ENCODE measurements around the gene ZNF524.
A peak's percentile ranks its signal among the peaks of the same experiment; 100 is the strongest.
"Not testable (repeated sequence)": the region's sequence is repeated elsewhere in the genome, so short reads cannot be mapped to it uniquely, and the experiment has no call there.

ZNF524 gene

DNA sequence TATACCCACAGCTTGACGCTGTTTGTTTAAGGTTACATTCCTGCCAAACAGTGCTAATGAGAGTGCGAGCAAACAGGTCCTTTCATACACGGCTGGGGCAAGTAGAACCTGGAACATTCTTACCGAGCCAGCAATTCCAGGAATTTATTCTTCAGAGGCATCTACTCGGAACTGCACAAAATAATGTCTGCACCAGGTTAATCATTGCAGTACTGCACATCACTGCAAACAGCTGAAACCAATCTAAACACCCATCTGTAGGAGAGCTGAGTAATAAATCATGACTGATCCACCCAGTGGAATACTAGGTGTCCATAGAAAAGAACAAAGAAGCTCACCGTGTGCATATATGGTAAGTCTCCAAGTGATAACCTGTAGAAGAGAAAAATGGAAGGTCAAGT, 18.3 kb upstream of the ZNF524 start:
- DNase-seq, result no peak

DNA sequence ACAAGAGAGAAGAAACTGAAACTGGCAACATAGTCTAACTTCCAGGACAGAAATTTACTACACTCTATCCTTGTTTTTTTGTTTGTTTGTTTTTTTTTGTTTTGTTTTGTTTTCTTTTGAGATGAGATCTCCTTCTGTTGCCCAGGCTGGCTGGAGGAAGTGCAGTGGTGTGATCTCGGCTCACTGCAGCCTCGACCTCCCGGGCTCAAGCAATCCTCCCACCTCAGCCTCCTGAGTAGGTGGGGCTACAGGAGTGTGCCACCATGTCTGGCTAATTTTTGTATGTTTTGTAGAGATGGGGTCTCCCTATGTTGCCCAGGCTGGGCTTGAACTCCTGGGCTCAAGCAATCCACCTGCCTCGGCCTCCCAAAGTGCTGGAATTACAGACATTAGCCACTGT, 17.8 kb upstream of the ZNF524 start:
- DNase-seq, result not testable (repeated sequence)

DNA sequence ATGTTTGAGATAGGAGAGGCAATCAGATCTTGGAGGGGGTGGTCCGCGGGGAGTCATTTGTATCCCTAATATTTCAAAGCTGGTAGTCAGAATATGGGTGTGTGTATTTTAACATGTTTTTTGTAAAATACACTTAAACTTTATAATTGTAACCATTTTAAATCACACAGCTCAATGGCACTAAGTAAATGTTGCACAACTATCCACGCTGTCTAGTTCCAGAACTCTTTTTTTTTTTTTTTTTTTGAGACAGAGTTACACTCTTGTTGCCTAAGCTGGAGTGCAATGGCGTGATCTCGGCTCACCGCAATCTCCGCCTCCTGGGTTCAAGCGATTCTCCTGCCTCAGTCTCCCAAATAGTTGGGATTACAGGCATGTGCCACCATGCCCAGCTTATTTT, 16.2 kb upstream of the ZNF524 start:
- DNase-seq, result not testable (repeated sequence)

DNA sequence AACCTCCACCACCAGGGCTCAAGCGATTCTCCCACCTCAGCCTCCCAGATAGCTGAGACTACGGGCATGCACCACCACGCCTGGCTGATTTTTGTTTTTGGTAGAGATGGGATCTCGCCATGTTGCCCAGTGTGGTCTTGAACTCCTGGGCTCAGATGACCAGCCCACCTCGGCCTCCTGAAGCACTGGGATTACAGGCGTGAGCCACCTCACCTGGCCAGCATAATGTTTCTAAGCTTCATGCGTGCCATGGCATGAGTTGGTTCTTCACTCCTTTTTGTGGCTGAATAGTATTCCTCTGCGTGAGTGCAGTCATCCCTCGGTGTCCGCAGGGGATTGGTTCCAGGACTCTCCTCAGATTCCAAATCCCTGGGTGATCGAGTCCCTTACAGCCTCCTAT, 15.2 kb upstream of the ZNF524 start:
- DNase-seq, result no peak

DNA sequence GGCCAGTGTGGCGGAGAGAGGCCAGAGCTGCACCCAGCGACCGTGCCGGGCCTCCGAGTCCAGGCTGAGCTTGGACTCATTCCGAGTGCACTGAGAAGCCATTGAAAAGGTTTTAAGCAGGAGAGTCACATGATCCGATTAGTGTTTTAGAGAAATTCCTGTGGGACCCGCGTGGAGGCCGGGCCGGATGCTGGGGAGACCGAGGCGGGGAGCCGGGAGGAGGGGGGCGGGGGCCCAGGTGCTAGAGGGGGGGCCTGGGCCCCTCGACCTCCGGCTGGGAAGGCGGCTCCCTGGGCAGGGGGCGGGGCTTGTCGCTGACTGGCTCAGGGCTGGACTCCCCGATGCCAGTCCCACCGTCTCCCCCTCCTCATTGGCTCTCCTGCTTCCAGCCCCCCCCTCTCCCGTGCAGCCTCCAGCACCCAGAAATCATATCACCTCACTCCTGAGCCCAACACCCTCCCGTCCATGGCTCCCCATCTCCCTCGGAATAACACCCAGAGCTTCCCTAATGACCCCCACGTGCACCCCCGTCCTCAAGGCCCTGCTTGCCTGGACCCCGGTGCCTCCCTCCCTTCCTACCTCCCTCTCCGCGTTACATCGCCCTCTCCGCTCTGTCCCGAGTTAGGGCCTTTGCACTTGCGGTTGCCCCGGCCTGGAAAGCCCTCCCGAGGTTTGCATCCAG, 14.3 kb upstream of the ZNF524 start:
- DNase-seq, result peak; percentile 41

DNA sequence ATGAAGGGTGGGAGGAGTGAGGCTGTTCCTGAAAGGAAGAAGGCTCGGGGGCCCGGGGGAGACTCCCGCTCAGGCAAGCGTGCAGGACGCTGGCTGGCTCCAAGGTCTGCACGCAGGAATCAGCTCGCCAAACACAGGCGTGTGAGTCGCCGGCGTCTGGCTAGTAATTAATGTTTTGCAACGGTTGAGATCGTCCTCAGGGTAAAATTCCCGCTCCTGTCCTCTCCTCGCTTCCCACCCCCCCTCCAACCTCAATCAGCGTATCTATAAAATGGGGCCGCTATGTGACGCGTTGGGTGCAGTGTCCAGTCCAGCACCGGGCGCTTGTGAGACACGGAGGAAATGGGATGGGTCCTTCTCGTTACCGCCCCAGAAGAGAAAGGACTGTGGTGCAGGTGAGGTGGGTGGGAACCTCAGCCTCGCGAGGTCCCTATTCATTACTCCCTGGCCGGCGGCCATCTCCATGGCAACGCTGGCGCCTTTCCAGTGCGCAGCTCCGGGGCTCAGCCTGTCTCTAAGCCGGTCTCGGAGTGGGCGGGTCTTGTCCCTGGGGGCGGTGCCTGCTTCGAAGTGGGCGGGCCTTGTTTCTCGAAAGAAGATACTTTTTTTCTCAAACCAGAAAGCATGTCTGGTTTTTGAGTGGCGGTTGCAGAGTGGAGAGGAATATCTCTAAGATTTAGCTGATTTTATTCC, 13.0 kb upstream of the ZNF524 start:
- DNase-seq, result peak; percentile 93

DNA sequence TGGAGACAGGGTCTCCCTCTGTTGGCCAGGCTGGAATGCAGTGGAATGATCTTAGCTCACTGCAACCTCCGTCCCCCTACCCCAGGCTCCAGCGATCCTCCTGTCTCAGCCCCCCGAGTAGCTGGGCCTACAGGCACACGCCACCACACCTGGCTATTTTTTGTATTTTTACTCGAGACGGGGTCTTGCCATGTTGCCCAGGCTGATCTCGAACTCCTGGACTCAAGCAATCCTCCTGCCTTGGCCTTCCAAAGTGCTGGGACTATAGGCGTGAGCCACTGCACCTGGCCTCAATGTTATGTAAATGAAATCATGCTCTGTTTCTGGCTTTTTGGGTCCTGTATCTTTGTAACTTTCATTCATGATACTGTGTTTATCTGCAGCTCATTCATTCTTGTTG, 11.3 kb upstream of the ZNF524 start:
- no peak for DNase-seq

DNA sequence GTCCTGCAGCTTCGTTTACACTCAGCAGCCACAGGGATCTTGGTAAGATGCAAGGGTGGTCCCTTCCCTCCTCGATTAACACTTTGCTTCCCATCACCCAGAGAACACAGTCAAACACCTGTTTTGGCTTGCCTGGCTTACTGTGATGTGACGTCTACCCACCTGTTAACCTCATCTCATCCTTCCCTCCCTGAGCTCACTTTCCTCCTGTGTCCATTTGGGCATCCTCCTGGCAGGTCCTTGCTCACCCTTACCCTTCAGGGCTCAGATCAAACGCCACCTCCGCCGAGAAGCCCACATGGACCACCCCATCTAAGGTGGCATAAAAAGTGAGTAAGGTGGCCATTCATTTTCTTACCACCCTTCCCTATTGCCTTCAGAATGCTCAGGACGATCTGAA, 10.0 kb upstream of the ZNF524 start:
- no peak for DNase-seq

DNA sequence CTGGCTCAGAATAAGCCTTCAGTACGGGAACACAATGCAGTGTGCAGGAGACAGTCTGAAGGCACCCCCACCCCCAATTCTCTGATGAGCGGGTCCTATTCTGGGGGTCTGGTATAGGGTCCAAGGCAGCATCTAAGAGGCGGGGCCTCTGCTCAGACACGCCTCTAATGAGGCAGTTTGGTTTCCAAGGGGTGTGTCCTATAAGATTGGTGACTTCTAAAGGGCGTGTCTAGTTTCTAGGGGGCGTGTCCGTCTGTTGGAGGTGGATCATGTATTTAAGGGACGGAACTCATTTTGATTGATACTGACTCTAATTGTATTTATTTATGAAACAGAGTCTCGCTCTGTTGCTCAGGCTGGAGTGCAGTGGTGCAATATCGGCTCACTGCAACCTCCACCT, 9.5 kb upstream of the ZNF524 start:
- no peak for DNase-seq

DNA sequence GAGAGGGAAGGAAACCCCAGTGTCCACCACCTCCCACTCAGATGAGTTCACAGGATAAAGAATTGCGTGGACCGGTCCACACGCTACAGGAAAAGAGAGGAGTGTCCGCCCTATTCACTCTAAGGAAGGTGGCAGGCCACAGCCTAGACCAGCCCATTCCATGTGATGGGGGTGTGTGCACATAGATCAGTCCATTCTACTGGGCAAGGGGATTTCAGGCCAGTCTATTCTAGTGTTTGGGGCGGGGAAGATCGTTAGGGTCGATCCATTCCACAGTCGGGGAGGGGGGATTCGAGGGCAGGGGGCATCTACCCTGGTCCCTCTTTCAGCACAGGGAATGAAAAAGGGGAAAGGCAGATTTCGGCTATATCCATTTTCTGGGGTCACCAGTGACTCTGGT, 8.5 kb upstream of the ZNF524 start:
- DNase-seq, result no peak

DNA sequence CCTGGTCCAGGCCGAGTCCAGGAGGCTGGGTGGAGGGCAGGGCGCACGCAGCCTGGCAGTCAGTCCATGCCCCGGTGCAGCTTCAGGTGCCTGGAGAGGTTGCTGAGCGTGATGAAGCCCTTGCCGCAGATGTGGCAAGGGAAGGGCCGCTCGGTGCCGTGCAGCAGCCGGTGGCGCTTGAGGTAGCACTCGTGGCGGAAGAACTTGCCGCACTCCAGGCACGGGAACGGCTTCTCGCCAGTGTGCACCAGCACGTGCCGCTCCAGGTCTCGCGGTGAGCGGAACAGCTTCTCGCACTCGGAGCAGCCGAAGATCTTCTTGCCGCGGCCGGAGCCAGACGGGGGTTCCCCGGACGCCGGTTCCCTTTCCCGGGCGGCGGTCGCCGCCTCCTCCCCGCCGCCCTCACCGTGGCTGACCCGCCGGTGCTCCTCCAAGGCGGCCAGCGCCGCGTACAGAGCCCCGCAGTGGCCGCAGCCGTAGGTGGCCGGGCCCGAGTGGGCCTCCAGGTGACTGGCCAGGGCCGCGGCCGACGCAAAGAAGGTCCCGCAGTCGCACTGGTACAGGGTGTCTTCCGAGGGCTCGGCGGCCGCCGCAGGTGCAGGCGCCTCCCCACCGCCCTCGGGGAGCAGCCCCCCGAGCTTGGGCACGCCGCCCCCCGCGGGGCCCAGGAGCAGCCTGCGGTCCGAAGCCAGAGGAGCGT, 7.5 kb upstream of the ZNF524 start:
- DNase-seq, result no peak

DNA sequence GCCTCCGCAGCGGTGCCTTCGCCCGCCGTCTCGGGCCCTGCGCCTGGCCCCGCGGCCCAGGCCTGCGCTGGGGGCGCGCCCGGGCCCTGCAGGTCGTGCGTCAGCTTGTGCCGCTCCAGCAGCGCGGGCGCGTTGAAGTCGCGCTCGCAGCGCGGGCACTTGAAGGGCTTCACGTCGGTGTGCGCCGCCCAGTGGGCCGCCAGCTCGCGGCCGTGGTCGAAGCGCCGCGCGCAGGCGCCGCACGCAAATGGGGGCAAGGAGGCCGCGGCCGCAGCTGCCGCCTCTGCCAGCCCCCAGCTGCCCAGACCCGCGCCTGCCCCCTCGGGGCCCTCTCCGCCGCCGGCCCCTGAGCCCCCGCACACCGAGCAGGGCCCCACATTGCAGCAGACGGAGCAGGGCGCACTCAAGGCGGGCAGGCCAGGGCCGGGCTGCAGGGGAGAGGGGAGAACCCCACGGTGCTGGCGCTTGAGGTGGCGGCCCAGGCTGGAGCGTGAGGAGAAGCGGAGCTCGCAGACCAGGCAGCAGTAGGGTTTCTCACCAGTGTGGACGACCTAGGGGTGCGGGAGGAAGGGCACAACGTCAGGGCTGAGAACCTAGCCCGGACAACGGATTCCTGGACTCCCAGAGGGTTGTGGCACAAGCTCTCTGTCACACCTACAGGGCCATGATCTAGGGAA, 6.9 kb upstream of the ZNF524 start:
- DNase-seq, result no peak

DNA sequence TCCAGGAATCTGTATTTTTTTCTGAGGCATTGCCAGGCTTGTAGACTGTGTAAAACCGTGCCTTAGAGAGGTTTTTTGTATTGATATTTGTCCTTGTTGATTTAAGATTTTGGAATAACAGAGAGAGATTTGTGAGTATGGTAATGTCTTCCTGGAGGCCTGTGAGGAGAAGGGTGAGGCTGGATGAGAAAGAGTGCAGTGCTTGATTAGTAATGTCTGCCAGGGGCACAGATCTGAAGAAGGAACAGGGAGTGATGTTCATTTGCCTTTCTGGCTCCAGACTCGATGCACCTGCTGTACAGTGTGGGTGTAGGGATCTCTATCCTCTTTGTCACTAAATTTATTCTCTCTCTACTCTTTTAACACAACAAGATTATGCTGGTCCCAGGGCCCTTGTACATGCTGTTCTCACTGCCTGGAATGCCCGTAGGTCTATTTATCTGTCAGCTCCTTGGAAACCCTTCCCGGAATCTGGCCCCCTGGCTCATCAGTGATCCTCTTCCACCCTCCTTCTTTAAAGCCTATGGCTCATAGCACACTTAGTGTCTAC, 5.0 kb upstream of the ZNF524 start:
- DNase-seq, result no peak

DNA sequence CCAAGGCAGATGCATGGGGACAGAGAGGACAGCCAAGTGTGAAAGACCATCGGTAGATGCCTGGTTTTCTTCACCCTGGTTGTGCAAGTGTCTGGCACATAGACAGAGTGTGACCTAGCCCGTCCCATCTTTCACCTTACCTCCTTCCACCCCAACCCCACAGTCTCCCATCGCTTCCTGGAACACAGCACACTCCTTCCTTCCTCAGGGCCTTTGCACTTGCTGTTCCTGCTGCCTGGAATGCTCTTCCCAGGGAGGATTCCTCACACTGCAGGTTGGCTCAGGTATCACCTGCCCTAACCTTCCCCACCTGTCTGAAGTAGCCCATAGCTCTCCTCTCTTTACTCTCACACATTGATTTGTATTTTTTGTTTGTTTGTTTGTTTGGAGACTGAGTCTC, 3.8 kb upstream of the ZNF524 start:
- no peak for DNase-seq

DNA sequence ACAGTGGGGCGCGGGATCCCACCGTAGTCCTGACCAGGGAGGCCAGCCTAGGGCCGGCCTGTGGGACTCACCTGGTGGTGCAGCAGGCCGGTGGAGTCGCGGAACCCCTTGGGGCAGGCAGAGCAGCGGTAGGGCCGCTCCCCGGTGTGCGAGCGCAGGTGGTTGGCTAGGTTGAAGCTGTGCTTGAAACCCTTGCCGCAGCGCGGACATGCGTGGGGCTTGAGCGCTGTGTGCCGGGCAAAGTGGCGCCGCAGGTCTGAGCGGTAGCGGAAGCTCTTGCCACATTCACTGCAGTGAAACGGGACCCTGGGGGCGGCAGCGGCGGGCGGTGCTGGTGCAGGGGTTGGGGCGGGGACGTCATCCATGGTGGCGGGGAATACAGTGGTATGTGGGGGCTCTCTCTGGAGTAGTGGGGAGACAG, 2.6 kb upstream of the ZNF524 start:
- no peak for DNase-seq

DNA sequence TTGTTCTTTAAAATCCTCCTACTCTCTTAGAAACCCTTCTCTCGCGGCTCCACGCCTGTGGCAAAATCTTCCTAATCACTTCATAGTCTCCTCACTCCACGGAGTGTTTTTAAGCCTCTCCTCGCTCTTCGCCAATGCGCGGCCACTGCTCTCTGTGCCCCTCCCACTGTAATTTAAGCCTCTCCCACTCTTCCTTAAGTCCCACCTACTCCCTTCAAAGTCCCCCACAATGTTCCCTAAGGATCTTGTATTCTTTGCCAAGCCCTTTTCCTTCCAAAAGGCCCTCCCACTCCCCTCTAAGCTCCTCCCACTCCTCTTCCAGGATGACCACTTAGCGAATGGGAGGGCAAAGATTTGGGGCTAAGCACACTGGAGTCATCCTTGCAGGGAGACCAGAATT, 2.1 kb upstream of the ZNF524 start:
- DNase-seq, result no peak

DNA sequence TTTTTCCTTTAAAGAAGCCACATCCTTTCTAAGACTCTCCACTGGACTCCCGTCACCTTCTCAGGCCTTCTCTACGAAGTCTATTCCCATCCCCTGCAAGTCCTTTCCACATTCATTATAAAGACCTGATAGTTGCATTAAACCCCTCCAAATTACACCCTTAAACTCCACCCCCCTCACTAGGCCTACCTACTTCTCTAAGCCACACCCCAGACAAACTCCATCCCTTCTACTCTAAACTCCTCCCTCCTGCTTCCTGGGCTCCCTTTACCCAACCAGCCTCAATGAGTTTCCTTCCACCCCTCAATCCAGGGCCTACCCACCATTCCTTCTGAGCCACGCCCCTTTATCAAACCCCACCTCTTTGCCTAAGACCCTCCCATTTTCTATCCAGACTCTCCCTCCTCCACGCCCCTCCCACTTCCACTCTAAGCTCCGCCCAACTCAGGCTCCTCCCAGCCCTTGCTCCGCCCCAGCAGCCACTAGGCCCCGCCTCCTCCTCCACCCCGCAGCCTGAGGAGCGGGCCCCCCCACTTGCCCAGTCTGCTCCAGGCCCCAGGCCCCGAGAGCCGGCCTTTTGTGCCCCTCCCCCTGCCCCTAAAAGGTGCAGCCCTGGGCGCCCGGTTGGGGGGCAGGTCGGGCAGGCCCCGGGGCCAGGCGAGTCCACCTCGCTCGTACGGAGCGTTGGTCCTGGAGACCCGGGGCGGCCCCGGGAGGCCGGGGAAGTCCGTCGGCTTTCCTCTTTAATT, 1.2 kb upstream of the ZNF524 start:
- DNase-seq, result peak; percentile 92

DNA sequence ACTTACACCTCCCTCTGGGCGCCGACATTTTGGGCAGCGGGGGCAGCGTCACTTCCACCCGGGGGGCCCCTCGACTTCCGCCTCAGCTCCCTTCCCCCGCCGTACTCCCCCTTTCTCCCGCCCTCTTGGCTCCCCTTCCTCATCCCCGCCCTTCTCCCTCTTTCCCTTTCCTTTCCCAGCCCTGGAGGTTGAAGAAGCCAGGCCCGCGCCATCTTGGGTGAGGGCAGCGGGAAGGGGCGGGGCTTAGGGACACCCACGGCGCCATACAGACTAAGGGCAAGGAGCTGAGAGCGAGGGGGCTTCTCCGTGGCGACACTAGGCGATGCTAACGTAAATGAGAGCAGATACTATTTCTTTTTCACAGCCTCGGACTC, 633 bp upstream of the ZNF524 start, which contains the start of gene FIZ1:
FIZ1 (minus strand) TSS at position 50 of the 374 bp plus-strand sequence. CDS start 1,652 bp downstream, outside the sequence.
- peak; percentile 97 for DNase-seq

DNA sequence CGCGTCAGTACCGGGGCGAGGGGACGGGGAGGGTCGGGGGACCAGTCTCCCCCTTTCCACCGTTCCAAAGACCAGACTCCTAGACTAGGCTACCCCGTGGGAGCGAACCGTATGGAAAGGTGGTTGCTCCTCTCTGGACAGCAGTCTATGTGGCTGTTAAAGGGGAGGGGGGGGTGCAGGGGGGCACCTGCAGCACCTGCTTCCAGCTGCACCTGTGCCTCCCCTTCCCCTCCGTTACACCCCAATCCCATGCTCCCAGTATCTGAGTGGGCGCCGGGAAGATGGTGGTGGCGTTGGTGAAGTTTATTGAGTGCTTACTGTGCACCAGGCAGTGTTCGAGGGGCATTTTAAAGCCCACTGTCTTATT, 557 bp downstream of the ZNF524 start:
- DNase-seq, result no peak

DNA sequence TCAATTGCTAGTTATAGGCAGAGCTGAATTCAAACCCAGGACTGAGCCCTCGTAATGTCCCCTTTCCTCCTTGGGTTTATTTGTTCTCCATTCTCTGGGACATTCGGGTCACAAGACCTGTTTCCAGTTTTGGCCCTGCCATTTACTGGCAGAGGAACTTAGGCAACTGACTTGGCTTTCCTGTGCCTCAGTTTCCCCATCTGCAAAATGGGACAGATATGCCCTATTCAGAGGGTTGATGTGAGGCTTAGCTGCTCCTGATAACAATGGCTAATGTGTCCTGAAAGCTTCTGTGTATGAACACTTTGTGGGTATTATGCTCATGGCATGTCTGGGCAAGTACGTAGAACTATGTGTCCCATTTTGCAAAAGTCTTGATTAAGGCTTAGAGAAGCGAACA, 996 bp downstream of the ZNF524 start:
- no peak for DNase-seq

DNA sequence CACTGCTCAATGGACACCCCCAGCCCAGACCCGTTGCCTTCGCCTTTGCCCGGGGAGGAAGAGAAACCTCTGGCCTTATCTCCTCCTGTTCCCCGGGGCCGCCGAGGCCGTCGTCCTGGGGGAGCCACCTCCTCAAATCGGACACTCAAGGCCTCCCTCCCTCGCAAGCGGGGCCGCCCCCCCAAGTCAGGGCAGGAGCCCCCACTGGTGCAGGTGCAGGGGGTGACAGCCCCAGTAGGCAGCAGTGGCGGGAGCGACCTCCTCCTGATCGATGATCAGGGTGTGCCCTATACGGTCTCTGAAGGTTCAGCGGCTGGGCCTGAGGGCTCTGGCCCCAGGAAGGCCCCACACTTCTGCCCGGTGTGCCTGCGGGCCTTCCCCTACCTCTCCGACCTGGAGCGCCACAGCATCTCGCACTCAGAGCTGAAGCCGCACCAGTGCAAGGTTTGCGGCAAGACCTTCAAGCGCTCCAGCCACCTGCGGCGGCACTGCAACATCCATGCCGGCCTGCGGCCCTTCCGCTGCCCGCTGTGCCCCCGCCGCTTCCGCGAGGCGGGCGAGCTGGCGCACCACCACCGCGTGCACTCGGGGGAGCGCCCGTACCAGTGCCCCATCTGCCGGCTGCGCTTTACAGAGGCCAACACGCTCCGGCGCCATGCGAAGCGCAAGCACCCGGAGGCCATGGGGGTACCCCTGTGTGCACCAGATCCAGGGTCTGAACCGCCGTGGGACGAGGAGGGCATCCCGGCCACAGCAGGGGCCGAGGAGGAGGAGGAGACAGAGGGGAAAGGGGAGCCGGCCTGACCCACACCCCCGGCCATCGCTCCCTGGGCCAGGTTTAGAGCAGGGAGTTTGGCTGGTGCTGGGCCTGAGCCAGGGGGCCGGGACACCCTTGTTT, 2.3 kb downstream of the ZNF524 start:
- no peak for DNase-seq

DNA sequence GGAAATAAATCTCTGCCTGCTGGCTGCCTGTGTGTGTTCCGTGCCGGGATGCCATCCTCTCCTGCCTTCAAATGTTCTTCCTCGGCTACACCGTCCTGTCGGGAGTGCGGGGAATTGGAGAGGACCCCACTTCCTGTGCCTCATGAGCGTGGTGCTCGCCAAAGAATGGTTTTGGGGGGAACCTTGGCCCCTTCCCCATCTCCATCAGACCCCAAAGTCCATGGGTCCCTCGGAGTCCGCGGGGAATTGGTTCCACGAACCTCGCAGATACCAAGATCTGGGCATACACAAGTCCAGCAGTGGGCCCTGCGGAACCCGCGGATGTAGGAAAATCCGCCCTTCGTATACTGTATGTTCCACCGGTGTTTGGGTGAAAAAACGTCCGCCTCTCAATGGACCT, 3.0 kb downstream of the ZNF524 start:
- no peak for DNase-seq
